Stimulated activated CD4-positive, alpha-beta T cell treated with anti-CD3 and anti-CD28 coated beads, Interleukin-1b, Interleukin-23, amount 100 ng/mL, for 1 hour (primary cell): ENCODE data around the gene C11orf52.
"Not testable (repeated sequence)": the region's sequence is repeated elsewhere in the genome, so short reads cannot be mapped to it uniquely, and the experiment has no call there.

Source experiments
- DNase-seq, 2 donors: peaks; one replicate each; pipeline ENCODE4 v3.0.0-alpha.2; 2020; ENCODE audit warnings: low read depth in 2 of 2

C11orf52 gene

DNA sequence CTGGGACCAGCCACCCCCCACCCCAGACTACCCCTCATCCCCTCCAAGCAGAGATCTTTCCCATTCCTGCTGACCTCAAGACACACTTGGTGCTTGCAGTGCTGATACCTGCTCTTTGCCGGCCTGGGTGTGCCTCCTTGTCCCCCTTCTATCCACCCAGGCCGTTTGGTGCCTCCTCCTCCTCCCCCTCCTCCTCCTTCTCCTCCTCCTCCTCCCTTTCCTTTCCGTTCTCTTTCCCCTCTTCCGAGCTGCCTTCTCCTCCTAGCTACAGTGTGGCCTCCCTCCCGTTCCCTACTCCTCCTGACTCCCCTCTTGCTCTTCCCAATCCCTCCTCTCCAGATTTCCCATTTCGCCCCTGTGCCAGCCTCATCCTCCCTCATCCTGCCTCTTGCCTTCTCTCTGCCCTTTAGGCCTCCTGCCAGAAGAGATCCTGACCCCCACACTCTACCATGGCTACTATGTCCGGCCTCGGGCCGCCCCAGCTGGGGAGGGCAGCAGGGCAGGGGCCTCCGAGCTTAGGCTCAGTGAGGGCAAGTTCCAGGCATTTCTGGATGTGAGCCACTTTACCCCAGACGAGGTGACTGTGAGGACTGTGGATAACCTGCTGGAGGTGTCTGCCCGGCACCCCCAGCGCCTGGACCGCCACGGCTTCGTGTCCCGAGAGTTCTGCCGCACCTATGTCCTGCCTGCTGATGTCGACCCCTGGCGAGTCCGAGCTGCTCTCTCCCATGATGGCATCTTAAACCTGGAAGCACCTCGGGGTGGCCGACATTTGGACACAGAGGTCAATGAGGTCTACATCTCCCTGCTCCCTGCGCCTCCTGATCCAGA lies 5.5 kb upstream of the C11orf52 start:
- no peak for DNase-seq

DNA sequence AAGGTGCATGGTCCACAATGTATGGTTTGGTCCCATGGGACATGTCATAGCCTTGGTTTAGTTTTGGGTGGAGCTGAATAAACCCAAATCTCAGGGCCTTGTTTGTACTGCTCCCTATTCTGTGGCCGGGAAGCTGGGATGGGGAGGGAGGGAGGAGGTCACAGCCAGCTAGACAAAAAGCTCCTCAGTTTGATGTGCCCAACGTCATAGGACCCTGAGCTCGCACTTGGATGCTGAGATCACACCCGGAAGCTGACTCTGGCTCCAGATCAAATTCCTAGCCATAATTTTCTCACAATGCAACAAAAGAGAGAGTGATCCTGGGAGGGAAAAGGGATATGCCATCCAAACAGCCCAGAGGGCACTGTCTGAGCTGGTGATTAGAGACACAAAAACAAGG lies 4.7 kb upstream of the C11orf52 start:
- no peak for DNase-seq

DNA sequence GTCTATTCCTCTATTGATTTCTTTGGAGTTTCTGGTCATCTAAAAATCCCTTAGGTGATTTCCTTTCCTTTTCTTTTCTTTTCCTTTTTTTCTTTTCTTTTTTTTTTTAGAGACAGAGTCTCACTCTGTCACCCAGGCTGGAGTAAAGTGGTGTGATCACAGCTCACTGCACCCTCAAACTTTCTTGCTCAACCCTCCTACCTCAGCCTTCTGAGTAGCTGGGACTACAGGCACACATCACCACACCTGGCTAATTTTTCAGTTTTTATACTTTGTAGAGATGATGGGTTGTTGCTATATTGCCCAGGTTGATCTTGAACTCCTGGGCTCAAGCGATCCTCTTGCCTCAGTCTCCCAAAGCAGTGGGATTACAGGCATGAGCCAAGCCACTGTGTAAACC lies 1.9 kb upstream of the C11orf52 start:
- no peak for DNase-seq

DNA sequence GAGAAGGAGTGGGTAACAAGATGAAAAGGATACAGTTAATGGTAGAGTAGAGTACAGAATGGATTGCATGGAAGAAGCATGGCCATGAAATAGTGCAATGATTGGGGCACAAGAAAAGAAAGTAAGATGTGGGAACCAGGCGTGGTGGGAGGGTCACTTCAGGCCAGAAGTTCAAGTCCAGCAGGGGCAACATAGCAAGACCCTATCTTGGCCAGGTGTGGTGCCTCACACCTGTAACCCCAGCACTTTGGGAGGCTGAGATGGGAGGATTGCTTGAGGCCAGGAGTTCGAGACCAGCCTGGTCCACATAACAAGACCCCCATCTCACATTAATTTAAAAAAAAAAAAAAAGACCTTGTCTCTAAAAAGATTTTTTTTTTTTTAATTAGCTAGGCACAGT lies 1.4 kb upstream of the C11orf52 start:
- no peak for DNase-seq

DNA sequence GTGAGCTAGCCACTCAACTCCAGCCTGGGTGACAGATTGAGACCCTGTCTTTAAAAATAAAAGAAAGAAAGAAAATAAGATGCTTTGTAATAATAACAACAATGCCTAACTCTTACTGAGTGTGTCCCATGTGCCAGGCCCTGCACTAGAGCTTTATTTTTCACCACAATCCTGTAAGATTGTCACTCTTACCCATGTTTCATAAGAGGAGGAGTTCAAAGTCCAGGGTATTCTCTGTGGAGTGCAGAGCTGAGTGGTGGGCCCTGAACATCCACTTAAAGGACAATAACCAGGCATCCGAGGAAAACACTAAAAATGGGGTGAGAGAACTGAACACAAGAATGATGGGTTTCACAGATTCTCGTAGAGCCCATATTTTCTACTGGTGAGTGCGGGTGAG lies 925 bp upstream of the C11orf52 start:
- no peak for DNase-seq

DNA sequence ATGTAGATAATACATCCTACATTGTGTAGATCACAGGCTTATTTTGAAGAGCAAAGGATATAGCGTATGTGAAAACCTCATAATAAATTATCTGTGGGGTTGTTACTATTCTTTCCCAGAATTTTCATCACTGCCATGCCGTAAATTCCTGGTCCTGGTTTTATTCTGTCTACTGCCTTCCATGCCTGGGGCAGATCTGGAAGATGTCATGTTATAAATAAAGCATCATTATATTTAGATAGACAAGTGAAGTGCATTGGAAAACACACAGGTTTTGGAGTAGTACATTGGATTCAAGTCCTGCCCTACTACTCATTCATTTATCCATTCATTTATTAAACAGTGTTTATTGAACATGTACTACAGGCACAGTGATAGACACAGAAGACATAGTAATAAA lies 2.2 kb downstream of the C11orf52 start:
- DNase-seq = no peak

DNA sequence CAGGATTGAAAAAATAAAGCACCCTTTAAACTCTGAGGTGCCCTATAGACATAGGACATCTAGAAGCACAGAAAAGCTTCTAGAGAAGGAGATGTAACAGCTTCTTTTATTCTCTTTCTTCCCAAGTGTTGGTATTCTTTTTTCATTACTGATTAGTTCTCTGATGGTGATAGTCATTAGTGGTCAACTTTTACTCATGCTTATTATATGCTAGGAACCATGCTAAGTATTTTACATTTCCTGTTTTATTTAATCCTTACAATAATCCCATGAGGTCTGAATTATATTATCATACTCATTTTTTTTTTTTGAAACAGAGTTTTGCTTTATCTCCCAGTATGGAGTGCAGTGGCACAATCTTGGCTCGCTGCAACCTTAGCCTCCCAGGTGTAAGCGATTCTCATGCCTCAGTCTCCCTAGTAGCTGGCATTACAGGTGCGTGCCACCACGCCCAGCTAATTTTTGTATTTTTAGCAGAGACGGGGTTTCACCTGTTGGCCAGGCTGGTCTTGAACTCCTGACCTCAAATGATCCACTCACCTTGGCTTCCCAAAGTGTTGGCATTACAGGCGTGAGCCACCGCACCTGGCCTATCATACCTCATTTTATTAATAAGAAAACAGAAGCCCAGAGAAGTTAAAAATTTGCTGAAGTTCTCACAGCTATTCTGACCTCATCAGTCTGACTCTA lies 3.0 kb downstream of the C11orf52 start:
- no peak for DNase-seq

DNA sequence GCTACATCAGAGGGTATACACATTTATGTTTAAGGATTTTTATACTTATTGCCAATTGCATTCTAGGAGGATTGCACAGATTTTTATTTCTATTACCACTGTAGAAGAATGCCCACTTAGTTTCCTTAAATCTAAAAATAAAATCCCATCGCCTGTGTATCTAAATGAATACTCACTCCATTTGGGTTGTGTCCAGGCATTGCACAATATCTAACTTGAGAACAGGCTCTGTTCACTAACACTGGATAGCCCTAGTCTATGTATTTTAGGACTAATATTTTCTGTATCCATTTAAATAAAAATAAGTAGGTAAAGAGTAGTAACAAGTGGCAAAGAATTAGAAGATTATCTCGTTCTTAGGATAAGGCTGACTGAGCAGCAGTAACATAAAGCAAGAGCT lies 4.1 kb downstream of the C11orf52 start:
- no peak for DNase-seq

DNA sequence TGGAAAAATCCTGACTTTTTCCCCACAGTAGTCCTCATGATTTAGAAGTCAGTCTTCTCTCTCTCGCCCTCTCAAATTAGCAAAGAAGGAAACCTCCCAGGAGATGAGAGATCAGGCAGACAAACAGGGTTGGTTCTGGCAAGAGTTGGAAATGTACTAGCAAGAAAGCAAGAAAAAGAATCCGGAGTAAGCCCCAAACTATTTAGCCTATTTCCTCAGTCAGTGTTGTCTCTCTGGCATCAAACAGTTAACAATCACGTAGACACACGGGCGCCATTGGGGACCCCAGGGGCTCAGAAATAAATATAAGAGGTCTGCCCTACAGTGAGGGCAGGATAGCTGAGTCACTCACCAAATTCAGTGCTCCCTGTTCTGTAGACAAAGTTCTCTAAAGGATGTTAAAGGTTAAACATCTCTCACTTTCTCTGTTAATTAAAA lies 4.7 kb downstream of the C11orf52 start:
- no peak for DNase-seq

DNA sequence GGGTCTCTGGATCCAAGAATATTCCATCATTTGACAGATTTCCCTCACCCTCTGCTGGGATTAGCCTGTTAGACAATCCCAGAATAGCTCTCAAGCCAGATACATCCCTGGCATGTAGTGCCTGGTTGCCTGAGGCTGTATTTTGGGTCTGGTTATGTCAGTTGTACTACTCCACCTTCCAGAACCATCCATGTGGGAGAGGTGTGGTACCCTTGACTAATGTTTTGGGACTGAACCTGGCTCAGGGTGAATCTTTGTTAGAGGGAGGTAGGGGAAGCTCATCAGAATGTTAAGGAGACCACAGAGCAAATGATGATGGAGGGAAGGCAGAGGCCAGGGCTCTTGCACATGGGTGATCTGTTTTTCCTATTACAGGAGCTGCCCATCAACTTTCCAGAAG lies 5.2 kb downstream of the C11orf52 start:
- DNase-seq = no peak

DNA sequence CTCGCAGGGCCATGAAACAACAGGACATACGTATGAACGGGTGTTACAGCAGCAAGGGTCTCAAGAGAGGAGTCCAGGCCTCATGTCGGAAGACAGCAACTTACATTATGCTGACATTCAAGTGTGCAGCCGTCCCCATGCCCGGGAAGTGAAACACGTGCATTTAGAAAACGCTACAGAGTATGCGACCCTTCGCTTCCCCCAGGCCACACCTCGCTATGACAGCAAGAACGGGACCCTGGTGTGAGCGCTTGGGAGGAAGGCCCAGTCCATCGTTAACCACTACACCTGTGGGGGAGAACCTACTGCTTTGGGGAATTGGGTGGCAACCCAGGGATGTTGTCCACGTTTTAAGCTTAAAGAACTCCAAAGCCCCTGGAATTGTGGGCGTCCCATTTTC lies 7.2 kb downstream of the C11orf52 start:
- no peak for DNase-seq

DNA sequence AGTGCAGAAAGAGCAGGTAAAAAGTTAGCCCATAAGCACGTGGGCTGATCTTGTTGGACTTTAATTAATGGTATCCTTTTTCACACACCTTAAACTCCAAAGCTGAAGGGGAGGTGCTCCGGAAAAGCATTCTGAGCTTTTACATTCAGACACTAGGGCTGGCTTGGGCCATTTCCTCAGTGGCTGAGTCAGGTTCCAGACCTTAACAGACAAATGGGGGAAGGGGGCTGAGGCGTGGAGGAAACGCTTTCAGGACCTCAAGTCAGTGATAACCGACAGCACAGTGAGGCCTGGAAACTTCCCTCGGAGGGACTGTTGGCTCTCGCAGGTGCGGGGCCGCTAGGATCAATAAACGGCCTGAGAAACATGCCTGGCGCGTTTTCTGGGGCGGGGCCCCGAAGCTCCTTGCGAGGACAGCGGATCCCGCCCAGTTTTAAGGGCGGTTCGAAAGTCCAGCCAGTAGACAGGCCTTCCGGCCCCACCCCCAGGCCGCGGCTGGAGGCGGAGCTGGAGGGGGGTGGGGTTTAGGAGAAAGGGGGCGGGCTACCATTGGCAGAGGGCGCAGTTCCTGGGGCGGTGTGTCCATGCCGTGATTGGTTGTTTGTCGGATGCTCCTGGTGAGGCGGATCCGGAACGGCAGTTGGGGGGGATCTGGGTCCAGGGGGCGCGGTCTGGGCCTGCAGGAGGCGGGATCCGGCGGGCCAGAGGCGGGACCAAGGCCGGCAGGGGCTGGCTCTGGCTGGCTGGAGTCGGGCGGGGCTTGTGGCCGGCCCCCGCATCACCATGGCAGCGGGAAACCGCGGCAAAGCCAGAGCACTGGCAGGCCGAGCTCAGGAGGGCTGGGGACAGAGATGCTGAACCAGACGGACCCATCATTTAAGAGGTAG lies 8.0 kb downstream of the C11orf52 start:
- DNase-seq = peak; percentile 85 to 88

DNA sequence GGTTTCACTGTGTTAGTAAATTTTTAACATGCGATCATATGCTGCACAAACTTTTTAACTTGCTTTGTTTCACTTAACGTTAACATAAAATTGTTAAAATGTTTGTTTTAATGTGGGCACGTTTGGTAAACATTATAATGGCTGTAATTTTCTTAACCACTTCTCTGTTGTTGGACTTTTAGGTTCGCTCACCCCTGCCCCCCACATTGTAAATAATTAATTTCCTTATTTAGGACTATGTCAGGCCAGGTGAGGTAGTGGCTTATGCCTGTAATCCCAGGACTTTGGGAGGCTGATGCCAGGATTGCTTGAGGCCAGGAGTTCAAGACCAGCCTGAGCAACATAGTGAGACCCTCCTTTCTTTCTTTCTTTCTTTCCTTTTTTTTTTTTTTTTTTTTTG lies 11.8 kb downstream of the C11orf52 start:
- DNase-seq = no peak

DNA sequence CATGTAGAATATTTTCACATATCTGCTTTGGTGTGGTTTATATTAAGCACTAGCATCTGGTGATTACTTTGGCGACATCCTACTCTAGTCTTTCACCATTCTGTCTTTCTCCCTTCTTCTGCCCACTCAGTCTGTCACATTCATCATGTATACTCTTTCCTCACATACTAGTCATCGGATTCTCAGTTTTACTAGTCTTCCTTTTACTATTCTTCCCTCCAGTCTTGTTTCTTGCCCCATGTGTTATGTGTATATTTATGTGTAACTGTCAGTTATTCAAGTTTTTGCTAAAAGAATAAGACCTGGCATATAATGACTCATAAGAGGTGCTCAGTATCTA lies 13.9 kb downstream of the C11orf52 start:
- DNase-seq = no peak

DNA sequence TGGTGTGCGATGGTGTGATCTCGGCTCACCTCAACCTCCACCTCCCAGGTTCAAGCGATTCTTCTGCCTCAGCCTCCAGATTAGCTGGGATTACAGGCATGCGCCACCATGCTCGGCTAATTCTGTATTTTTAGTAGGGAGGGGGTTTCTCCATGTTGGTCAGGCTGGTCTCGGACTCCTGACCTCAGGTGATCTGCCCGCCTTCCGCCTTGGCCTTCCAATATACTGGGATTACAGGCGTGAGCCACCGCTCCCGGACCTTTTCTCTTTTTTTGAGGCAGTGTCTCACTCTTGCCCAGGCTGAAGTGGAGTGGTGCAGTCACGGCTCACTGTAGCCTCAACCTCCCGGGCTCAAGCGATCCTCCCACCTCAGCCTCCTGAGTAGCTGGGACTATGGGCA lies 14.5 kb downstream of the C11orf52 start:
- not testable (repeated sequence) for DNase-seq

DNA sequence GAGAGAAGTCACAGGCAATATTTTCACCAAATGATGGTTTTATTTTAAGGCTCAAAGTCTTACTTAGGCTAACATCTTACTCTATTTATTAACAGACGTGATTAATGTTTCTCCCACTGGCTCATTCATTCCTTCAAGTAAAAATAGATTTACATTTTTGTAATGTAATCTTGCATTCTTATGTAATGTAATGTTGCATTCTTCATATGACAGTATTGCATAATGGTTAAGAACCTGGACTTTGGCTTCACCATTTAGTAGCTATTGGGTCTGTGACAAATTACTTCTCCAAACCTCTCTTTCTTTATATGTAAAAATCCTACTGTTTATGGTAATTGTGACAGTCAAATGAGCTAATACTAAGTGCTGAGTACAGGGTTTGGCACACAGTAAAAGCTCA lies 15.2 kb downstream of the C11orf52 start:
- DNase-seq = no peak

DNA sequence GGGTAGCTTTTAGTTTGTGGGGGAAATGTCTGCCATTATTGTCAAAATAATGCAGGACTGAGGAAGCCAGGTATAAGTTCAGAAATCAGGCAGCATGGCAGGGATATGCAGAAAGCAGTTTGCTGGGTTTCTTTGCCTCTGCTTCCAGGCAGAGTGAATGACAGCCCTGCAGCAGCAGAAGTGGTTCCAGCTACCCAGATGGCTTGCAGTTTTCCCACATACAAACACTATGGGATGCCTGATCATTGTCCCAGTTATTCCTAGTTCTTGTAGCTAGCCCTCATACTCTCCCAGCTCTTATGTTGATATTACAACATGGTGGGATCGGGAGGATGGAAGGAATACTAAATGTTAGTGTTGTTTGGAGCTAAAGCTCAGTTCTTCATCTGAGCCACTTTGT lies 15.6 kb downstream of the C11orf52 start:
- DNase-seq = no peak

DNA sequence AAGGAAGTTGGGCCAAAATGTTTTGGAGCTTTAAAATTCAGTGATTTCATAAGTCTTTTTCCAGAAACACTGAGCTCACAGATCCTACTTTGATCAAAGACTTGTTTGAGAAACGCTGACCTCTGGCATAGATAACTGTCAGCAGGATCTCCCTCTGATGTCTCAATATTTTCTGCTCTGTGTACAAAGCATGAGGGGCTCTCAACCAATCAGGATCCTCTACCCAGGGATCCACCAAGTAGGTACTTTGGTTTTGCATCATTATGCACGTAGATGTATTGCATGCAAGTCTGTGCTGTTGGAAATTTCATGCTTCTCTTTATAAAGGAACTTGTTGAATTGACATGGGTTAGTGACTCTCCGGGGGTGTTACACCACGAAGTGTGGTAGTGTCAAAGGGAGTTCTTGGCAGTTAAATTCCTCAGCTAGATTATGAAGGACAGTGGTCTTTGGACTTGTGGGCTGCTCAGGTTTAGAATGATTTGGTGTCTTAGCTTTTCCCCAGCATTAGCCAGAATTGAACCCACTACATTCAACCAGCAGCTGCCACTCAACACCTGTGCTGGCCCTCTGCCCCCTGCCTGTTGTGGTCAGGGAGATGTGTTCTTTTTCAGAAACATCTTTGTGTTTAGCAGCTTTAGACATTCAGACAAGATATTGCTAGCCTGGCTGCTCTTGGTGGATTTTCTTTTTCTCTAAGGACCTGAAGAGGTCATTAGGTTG lies 16.8 kb downstream of the C11orf52 start:
- DNase-seq = no peak

DNA sequence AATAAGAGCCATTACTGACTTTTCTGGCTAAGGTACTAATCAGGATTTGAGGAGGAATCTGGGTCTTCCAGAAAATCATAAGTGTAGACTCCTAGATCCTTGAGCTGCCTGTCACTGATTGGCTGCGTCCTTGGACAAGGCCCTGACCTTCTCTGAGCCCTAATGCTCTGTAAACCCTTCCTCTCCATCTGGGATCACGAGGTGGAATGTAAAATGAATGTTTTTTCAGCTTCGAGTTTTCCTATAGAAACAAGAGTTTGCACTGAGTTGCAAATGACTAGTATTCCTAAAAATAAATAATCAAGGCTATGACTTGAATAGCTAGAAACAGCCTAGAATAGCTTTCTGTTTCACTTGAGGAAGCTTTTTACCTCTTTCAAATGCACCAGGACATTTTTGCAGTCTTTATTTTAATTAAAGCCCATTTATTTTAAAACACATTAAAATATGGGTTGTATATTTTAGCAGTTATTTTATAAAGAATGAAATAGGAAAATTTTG lies 17.4 kb downstream of the C11orf52 start:
- no peak for DNase-seq

DNA sequence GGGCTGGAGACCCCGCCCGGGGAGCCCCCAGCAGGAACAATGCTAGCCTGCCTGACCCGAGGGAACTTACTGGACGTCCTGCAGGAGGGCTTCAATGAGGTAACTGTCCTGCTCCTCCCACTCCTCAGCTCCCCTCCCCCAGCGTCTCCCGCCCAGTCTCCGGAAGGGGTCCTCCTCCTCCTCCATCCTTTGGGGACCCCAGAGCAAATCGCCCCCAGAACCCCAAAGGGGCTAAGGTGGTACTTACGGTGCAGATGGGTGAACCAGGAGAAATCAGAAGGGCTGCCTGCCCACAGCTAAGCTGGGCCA lies 18.7 kb downstream of the C11orf52 start:
- DNase-seq = no peak

DNA sequence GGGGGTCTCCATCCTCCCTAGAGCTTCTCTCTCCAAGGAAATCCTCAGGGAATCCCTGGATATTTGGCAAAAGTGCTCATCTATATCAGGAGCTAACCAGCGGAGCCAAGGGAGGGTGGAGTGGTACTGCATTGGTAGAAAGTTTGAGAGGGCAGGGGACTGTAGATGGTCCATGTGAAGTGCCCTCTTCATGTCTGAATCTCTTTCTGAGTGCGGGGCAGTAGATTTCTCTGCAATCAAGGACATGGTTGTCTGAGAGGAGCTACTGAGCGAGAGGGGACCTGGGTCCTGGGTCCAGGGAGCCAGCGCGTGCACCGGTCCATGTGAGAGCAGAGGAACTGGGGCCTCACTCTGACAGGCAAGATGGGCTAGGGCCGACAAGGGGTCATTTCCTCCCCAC lies 19.1 kb downstream of the C11orf52 start:
- no peak for DNase-seq

DNA sequence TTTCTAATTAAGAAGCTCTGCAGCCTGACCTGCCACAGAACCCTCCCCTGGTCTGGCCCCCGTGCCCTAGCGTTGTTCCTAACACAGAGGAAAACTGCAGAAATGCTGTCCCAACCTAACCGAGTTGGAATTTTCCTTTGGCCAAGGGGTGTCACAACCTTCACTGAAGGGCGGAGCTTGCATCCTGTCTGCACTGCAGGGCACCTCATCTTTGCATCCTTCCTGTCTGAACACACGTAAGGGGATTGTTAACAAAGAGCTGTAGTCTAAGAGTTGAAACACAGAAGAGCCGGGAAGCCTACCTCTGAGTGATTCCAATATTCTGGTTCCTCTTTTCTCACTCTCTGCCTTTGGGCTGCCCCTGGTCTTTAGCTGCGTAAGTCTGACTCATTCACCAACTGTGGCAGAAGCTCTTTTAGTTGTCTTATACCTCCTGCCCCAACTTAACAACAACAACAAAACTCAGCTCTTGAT lies 20.0 kb downstream of the C11orf52 start:
- DNase-seq = no peak
